GM12878 (cell line): ENCODE data around the gene ERC1. TPM values are rescaled to one million over a fixed set of nuclear protein-coding genes. Genes with fewer than 3 reads are reported as not detected.

ENCODE experiments used
- CBX3 ChIP-seq: fragments of 200-600 bp; sonication (generic); IDR thresholded peaks from 2 replicates; pipeline ENCODE4 v1.6.1; 2016; ENCODE audit warnings: low read depth, borderline replicate concordance
- ETV6 ChIP-seq, 2 experiments: fragments of 450-650 bp in 1 of 2; IDR thresholded peaks in 1 of 2; conservative IDR thresholded peaks in 1 of 2; 2 replicates each; pipeline ENCODE4 v1.6.1; 2014; ENCODE audit warnings: antibody characterized with exemption in 1 of 2, borderline replicate concordance in 1 of 2, low read depth in 1 of 2, mild to moderate bottlenecking in 1 of 2, moderate library complexity in 1 of 2
- HCFC1 ChIP-seq: fragments of 150-350 bp; IDR thresholded peaks from 2 replicates; pipeline ENCODE4 v1.6.1; 2014; ENCODE audit warnings: low read length
- HDAC6 ChIP-seq: fragments of 200-600 bp; sonication (generic); IDR thresholded peaks from one replicate; pipeline ENCODE4 v1.8.0; 2017; ENCODE audit warnings: antibody characterized with exemption; ENCODE audit not compliant: unreplicated experiment
- JUNB ChIP-seq: IDR thresholded peaks from 2 replicates; pipeline ENCODE4 v1.6.1; 2016; ENCODE audit warnings: antibody characterized with exemption, mild to moderate bottlenecking
- LARP7 ChIP-seq: fragments of 450-650 bp; IDR thresholded peaks from 2 replicates; pipeline ENCODE4 v1.6.1; 2017; ENCODE audit warnings: mild to moderate bottlenecking
- MTA3 ChIP-seq: IDR thresholded peaks from 2 replicates; pipeline ENCODE4 v1.6.1; 2012; ENCODE audit warnings: low read length, inconsistent platforms, borderline replicate concordance
- MYB ChIP-seq: fragments of 150-350 bp; IDR thresholded peaks from 2 replicates; pipeline ENCODE4 v1.6.1; 2014; ENCODE audit warnings: mild to moderate bottlenecking, low read depth, low read length, borderline replicate concordance
- NBN ChIP-seq: fragments of 450-650 bp; IDR thresholded peaks from 2 replicates; pipeline ENCODE4 v1.6.1; 2016
- NFIC ChIP-seq: IDR thresholded peaks from 2 replicates; pipeline ENCODE4 v1.6.1; 2012; ENCODE audit warnings: low read depth, mild to moderate bottlenecking, inconsistent platforms, low read length, moderate library complexity
- NFYB ChIP-seq: IDR thresholded peaks from 2 replicates; pipeline ENCODE4 v1.6.1; 2011; ENCODE audit warnings: low read depth, mild to moderate bottlenecking, low read length, improper control_type of control experiment, moderate library complexity; ENCODE audit not compliant: insufficient read depth
- NR2C1 ChIP-seq: fragments of 450-650 bp; IDR thresholded peaks from 2 replicates; pipeline ENCODE4 v1.6.1; 2017; ENCODE audit warnings: antibody characterized with exemption, mild to moderate bottlenecking, moderate library complexity
- PBX3 ChIP-seq: IDR thresholded peaks from 2 replicates; pipeline ENCODE4 v1.6.1; 2011; ENCODE audit warnings: mild to moderate bottlenecking, low read depth, low read length, moderate library complexity; ENCODE audit not compliant: insufficient replicate concordance
- PKNOX1 ChIP-seq: fragments of 450-650 bp; IDR thresholded peaks from 2 replicates; pipeline ENCODE4 v1.6.1; 2016; ENCODE audit warnings: mild to moderate bottlenecking
- PRDM15 ChIP-seq: fragments of 450-650 bp; formaldehyde crosslinking; IDR thresholded peaks from 2 replicates; pipeline ENCODE4 v1.4.0; 2020; ENCODE audit warnings: mild to moderate bottlenecking, moderate library complexity
- SP1 ChIP-seq: IDR thresholded peaks from one replicate; pipeline ENCODE4 v1.6.1; 2011; ENCODE audit warnings: low read depth, low read length
- SREBF1 ChIP-seq: IDR thresholded peaks from 2 replicates; pipeline ENCODE4 v1.6.1; 2012; ENCODE audit warnings: mild to moderate bottlenecking, low read length
- TCF7 ChIP-seq: IDR thresholded peaks from 2 replicates; pipeline ENCODE4 v1.6.1; 2014; ENCODE audit warnings: antibody characterized with exemption, borderline replicate concordance
- YBX1 ChIP-seq: fragments of 450-650 bp; IDR thresholded peaks from 2 replicates; pipeline ENCODE4 v1.6.1; 2016; ENCODE audit warnings: antibody characterized with exemption
- ZNF592 ChIP-seq: fragments of 450-650 bp; IDR thresholded peaks from 2 replicates; pipeline ENCODE4 v1.6.1; 2017; ENCODE audit warnings: mild to moderate bottlenecking, moderate library complexity
- polyA plus RNA-seq, 11 experiments: library from polyadenylated mRNA; depleted of rRNA in 4 of 11; unstranded in 6 of 11; stranded (reverse) in 5 of 11; fragments of >200 nt; fragmentation: Nextera tagmentation in 4 of 11; fragmentation: Illumina TruSeq in 1 of 11; extraction: Ambion mirVana in 4 of 11; extraction: Trizol in 1 of 11; gene quantifications; 1 replicate in 1 of 11; 2 replicates in 10 of 11; pipeline versions ENCODE4 v1.2.1 to v1.2.3, GENCODE V29; 2011 to 2016; ENCODE audit warnings: inconsistent platforms in 2 of 11, missing spikeins in 2 of 11, low read depth in 1 of 11
- total RNA-seq, 4 experiments: library from RNA; depleted of rRNA in 3 of 4; stranded (reverse); fragments of >200 nt in 3 of 4; fragmentation: Illumina TruSeq in 1 of 4; extraction: Trizol in 1 of 4; gene quantifications; 2 replicates each; pipeline versions ENCODE4 v1.2.1 to v1.2.3, GENCODE V29; 2013 to 2021

ERC1 gene
- total and polyA plus RNA-seq, 10 of the 15 experiments (the other 5 are each of a cell fraction or from before 2014, with no cell fraction given) = 0.75 to 8.0 (median 5.0) TPM

DNA sequence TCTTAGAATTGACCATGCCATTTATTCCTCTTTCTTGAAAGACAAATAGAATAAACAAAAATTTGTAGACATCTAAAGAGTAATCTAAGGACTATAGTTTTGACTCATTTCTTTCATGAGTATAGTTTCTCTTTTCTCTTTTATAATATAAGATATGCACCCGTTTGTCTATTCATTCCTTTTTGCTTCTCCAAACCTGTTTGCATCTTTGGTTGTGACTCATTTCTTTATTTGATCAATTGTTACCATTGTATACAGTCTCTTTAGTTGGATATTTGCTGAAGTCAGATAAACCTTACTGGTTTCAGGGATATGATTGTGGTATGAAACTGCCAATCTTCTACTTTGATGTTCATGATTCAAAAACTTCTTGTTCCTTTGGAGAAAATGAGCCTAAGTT, 334.6 kb downstream of the ERC1 start (continued):
- TF ChIP-seq ZNF592 (no peak), NR2C1 (no peak), CBX3 (no peak), NFIC (peak; percentile 76), MTA3 (no peak), LARP7 (no peak), NFYB (no peak), PRDM15 (CRISPR knock-in tag) (no peak), ETV6 (conservative IDR thresholded peaks at IDR 0.05 in 1 of 2, IDR thresholded peaks at IDR 0.05 in 1 of 2; ENCODE audit: borderline replicate concordance in 1 of 2, low read depth in 1 of 2) (no peak), MYB (no peak), TCF7 (peak; percentile 55; the same call in 1 of the 2 replicates), HDAC6 (no peak), HCFC1 (no peak), NBN (no peak), PBX3 (no peak), PKNOX1 (peak; percentile 50; the same call in 1 of the 2 replicates), SREBF1 (no peak), JUNB (peak; percentile 93), YBX1 (no peak), SP1 (no peak)
- TF ChIP-seq, all 136 proteins: peak for 7
